Esophagus squamous epithelium (tissue), 5 donors: Measurements from ENCODE around the gene CPSF7. TPM values are rescaled to one million over a fixed set of nuclear protein-coding genes. Genes with fewer than 3 reads are reported as not detected.
A peak's percentile ranks its signal among the peaks of the same experiment; 100 is the strongest.

Experiments
- DNase-seq: peaks from one replicate; lab custom pipeline; 2025; lab: John Stamatoyannopoulos, UW
- H3K27ac ChIP-seq, 4 donors: fragments of 200-600 bp; sonication (generic); one replicate each; pipeline ENCODE4 v1.5.1; 2016 to 2019; ENCODE audit warnings: mild to moderate bottlenecking in 1 of 4
- H3K27me3 ChIP-seq, 4 donors: fragments of 200-600 bp; sonication (generic); 1 replicate in 3 of 4; 2 replicates in 1 of 4; pipeline versions ENCODE4 v1.5.1 to v1.6.0; 2017 to 2021; ENCODE audit warnings: antibody characterized with exemption in 1 of 4
- H3K36me3 ChIP-seq, 3 donors: fragments of 200-600 bp; sonication (generic); one replicate each; pipeline ENCODE4 v1.5.1; 2016 to 2019
- H3K4me1 ChIP-seq, 3 donors: fragments of 200-600 bp; sonication (generic); one replicate each; pipeline ENCODE4 v1.5.1; 2017 to 2019
- H3K4me3 ChIP-seq, 4 donors: fragments of 200-600 bp; sonication (generic); 1 replicate in 3 of 4; 2 replicates in 1 of 4; pipeline ENCODE4 v1.5.1; 2016 to 2019; ENCODE audit warnings: mild to moderate bottlenecking in 2 of 4, moderate library complexity in 1 of 4
- H3K9me3 ChIP-seq, 3 donors: fragments of 200-600 bp; sonication (generic); one replicate each; pipeline ENCODE4 v1.5.1; 2016 to 2019
- CTCF ChIP-seq, 6 experiments: fragments of 450-650 bp in 4 of 6; fragments of 200-600 bp in 2 of 6; sonication (generic) in 2 of 6; IDR thresholded peaks; one replicate each; pipeline ENCODE4 v1.5.1; 2016 to 2019; ENCODE audit warnings: antibody characterized with exemption in 6 of 6, mild to moderate bottlenecking in 4 of 6, moderate library complexity in 4 of 6
- POLR2A ChIP-seq, 4 donors: fragments of 450-650 bp; IDR thresholded peaks; one replicate each; pipeline ENCODE4 v1.6.1; 2017; ENCODE audit warnings: antibody characterized with exemption in 4 of 4, mild to moderate bottlenecking in 4 of 4, moderate library complexity in 3 of 4
- WGBS, 2 donors: methylation state at CpG; one replicate each; pipeline ENCODE4 v1.1.5; 2018; 5-methylcytosine and 5-hydroxymethylcytosine counted together
- intact Hi-C: fragments of 100-400 bp; cut with DNase I; formaldehyde crosslinking; loops from one replicate; pipeline ENCODE4 v1.15.0; 2022
- total RNA-seq, 4 donors: library from RNA; depleted of rRNA; stranded (reverse); fragments of >200 nt; gene quantifications; one replicate each; pipeline ENCODE4 v1.1.0, GENCODE V29; 2016
- donor health status: DM: yes; HTN: yes; CAD: no.

The CPSF7 gene
- 10 to 100 TPM; 24.4 to 44.1 (median 34.3) TPM for total RNA-seq

DNA sequence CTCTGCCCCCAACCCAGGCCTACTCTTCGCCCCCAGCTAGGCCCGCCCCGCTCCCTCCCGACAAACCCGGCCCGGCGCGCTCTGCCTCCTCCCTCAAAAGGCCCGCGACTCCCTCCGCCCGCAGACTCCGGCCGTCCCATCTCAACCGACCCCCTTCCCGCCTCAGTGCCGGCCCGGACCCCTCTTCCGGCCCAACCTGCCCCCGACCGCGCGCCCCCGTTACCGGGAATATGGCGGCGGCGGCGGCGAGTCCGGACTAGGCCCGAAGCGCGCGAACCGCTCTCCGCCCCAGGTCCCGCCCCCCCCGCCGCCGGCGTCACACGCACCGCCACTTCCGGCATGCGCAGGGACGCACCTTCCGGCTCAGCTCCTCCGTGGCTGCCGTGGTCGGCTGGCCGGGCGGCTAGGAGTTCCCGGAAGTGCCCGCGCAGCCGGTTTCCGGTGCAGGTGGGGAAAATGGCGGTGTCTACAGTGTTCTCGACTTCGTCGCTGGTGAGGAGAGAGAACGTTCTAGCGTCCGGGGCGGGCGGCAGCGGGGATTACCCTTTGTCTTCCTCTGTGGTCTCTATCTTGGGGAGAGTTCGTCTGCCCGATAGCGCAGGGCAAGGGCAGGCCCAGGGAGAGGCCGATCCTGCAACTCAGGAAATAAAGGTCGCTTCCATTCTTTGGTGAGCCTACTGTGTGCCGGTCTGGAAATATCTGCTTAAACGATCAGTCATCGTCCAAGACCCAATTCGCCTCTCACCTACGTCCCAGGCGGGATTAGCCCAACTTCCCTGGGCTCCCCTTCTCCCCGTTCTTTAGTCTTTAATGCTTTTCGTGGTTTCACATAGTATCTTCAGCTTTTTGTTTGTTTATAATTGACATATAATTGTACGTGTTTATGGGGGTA lies at the start of gene CPSF7, which contains the start of gene SDHAF2:
Gene CPSF7 (minus strand): TSS at position 285 of the 892 bp plus-strand sequence. CDS start 740 bp downstream, outside the sequence.
Gene SDHAF2 (plus strand): TSS at position 434 of the 892 bp plus-strand sequence. CDS start 23 bp downstream, at position 457.
- Histone ChIP-seq H3K9me3 (no peaks in the 10 kb centered on the region), H3K4me1 (peaks cover 5 to 64% (median 21%) of the 10 kb centered on the region in 3 donors), H3K4me3 (peak within 1 kb of the TSS; percentile 76 to 99 (median 91)), H3K27me3 (no peaks in the 10 kb centered on the region), H3K36me3 (peaks cover 7 to 47% (median 21%) of the 10 kb centered on the region in 3 donors), H3K27ac (peak within 1 kb of the TSS; percentile 95 to 99 (median 98))
- intact Hi-C loops = no loop called here
- DNase-seq = peak; percentile 83
- WGBS, 2 donors = 0% methylated on average over 14 to 18 of the region's 82 CpGs
- peak in 1 of 6 experiments; percentile 26 for TF ChIP-seq CTCF (IDR thresholded peaks at IDR 0.05)
- TF ChIP-seq POLR2A (IDR thresholded peaks at IDR 0.05) = peak in 2 of 4 donors; percentile 38 to 78

GRCh38 chr11:61477727-61478148 lies 48.0 kb upstream of the CPSF7 start:
- Histone ChIP-seq H3K4me3 (no peak overlapping the region), H3K27ac (peak overlapping the region in 1 of 4 donors; percentile 17), H3K27me3 (peaks cover 0 to 36% (median 0%) of the 10 kb centered on the region in 4 donors), H3K36me3 (no peaks in the 10 kb centered on the region), H3K9me3 (no peaks in the 10 kb centered on the region), H3K4me1 (peaks cover 0 to 14% (median 8%) of the 10 kb centered on the region in 3 donors)
- TF ChIP-seq CTCF (IDR thresholded peaks at IDR 0.05) (peak; percentile 81 to 93 (median 86)), POLR2A (IDR thresholded peaks at IDR 0.05) (no peak)
- intact Hi-C loops = loop anchor here (5.0 to 10.0 kb wide), 2 partner anchors 40 to 157 kb away; no protein-coding TSS in a partner anchor
- WGBS, 2 donors = 0 to 1% methylated on average over 6 to 17 of the region's 18 CpGs
- DNase-seq = no peak

DNA sequence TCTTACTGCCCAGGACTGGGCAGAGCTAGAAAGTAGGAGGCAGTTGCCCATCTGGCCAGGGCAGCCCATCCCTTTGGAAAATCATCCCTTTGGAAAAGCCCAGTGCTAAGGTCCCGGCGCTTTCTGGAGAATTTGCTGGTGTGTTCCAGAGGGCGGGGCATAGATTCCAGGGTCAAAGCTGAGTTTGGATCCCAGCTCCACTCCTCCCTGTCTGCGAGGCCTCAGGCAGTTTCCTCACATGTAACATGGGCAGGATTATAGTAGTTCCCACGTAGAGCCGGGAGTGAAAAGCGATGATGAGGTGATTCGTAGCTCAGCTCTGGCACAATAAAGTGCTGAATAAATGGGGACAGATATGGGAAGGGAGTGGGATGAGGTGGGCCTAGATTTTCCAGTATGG lies 47.4 kb upstream of the CPSF7 start:
- intact Hi-C loops = loop anchor here (5.0 to 10.0 kb wide), 2 partner anchors 40 to 158 kb away; no protein-coding TSS in a partner anchor
- TF ChIP-seq POLR2A (IDR thresholded peaks at IDR 0.05) (no peak), CTCF (IDR thresholded peaks at IDR 0.05) (no peak)

GRCh38 chr11:61476371-61476770 lies 46.6 kb upstream of the CPSF7 start:
- Histone ChIP-seq H3K4me1 (peaks cover 0 to 17% (median 8%) of the 10 kb centered on the region in 3 donors), H3K27ac (no peak overlapping the region), H3K27me3 (peaks cover 0 to 23% (median 0%) of the 10 kb centered on the region in 4 donors), H3K9me3 (no peaks in the 10 kb centered on the region), H3K4me3 (no peak overlapping the region), H3K36me3 (peaks cover 0 to under 1% (median 0%) of the 10 kb centered on the region in 3 donors)
- no peak for TF ChIP-seq CTCF (IDR thresholded peaks at IDR 0.05)
- TF ChIP-seq POLR2A (IDR thresholded peaks at IDR 0.05) = no peak
- no peak for DNase-seq
- intact Hi-C loops = loop anchor here (5.0 to 10.0 kb wide), 2 partner anchors 41 to 158 kb away; no protein-coding TSS in a partner anchor
- WGBS, 2 donors = 85% methylated on average over 2 of the region's 3 CpGs; no CpG with 5 or more reads in 1 of the 2 donors

More for the DNA sequence above, 47.4 kb upstream of the CPSF7 start:
- Histone ChIP-seq H3K36me3 (no peaks in the 10 kb centered on the region), H3K4me1 (peaks cover 0 to 17% (median 8%) of the 10 kb centered on the region in 3 donors), H3K27ac (peak overlapping the region in 1 of 4 donors; percentile 17), H3K4me3 (no peak overlapping the region), H3K27me3 (peaks cover 0 to 30% (median 0%) of the 10 kb centered on the region in 4 donors), H3K9me3 (no peaks in the 10 kb centered on the region)
- DNase-seq = no peak
- 19 to 40% methylated on average over 1 to 8 of the region's 8 CpGs for WGBS, 2 donors
